ENCODE results near the gene LIME1.

The LIME1 gene

DNA sequence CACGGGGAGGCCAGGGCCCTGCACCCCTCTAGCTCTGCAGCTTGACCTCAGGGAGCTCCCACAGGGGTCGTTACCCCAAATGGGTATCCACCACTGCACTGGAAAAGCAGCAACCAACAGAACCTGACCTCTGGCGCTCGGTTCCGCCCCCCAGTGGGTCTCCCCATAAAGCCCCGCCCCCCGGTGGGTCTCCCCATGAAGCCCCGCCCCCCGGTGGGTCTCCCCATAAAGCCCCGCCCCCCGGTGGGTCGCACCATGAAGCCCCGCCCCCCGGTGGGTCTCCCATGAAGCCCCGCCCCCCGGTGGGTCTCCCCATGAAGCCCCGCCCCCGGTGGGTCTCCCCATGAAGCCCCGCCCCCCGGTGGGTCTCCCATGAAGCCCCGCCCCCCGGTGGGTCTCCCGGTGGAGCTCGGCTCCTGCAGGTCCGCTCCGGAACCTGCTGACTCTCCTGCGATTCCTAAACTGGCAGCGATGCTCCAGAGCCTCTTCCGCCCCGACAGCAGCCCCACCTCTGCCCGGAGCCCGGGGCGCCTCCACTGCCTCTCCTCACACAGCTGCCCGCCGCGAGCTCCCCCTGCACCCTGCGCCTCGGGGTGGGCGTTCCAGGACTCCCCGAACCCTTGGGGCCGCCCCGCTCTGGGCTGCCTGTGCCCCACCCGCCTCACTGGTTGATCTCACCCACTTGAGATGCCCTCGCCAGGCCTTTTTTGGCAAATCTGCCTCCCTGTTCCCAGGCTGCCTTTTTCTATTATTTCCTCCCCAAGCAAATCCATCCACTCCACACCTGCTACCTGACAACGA lies 15.2 kb downstream of the LIME1 start:
- H3K36me3 Mint-ChIP-seq (ENCODE audit: low read depth): peaks cover 95% of the 10 kb centered on the region
- no peaks in the 10 kb centered on the region for H3K9me3 Mint-ChIP-seq
- intact Hi-C loops (cut with micrococcal nuclease): no loop called here
- H3K27me3 Mint-ChIP-seq: peaks cover 3% of the 10 kb centered on the region
- no peak overlapping the region for H3K27ac Mint-ChIP-seq
- no peak overlapping the region for H3K4me3 Mint-ChIP-seq
- H3K4me1 Mint-ChIP-seq (ENCODE audit: low read depth): peaks cover 5% of the 10 kb centered on the region

DNA sequence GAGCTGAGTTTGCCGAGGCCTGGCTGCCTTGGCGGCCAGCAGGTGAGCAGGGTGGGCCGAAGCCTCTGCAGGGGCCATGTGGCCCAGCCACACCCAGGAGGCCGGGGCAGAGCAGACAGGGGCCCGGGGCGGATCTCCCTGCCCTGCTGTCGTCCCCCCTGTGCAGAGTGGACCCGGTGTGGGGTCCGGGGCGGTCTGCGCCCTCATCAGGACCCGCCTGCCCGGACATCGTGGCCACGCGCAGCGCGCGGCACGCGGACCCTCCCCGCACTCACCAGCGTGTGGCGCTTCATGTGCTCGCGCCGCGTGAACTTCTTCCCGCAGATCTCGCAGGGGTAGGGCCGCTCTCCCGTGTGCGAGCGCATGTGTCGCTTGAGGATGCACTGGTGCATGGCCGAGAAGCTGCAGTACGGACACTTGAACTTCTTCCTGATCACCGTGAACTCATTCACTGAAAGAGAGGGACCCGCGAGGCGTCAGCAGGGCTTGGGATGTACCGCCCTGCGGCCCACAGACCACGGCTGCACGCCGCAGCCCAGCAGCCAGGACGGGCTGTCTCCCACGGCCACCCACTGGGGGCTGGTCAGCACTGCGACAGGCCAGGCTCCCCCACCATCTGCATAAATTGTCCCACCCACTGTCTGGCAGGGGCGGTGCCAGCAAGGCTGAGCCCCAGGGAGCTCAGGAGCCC lies 16.1 kb downstream of the LIME1 start:
- Mint-ChIP-seq H3K27ac (no peak overlapping the region), H3K4me3 (no peak overlapping the region), H3K4me1 (ENCODE audit: low read depth) (peaks cover 5% of the 10 kb centered on the region), H3K9me3 (no peaks in the 10 kb centered on the region), H3K36me3 (ENCODE audit: low read depth) (peaks cover 97% of the 10 kb centered on the region), H3K27me3 (peaks cover 3% of the 10 kb centered on the region)
- intact Hi-C loops (cut with micrococcal nuclease): no loop called here

DNA sequence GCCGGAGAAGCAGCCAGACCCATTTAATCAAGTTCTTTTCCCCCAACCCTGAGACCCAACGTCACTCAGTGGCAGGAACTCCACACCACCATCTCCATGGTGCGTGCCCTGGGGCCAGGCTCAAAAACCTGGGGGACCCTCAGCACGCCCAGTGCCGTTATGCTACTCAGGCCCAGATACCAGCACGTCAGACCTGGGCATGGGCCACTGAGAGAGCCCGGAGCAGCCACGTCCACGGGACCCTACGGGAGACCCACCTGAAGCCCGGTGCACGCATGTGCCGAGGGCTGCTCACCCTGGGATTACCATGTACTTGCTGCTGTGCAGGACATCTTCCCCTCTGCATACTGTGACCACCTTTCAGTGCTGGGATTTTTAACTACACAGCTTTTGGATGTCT lies 16.9 kb downstream of the LIME1 start:
- Mint-ChIP-seq H3K4me1 (ENCODE audit: low read depth) (peaks cover 5% of the 10 kb centered on the region), H3K36me3 (ENCODE audit: low read depth) (peaks cover 96% of the 10 kb centered on the region), H3K4me3 (no peak overlapping the region), H3K27ac (no peak overlapping the region), H3K9me3 (no peaks in the 10 kb centered on the region), H3K27me3 (peaks cover 3% of the 10 kb centered on the region)
- intact Hi-C loops (cut with micrococcal nuclease): no loop called here

DNA sequence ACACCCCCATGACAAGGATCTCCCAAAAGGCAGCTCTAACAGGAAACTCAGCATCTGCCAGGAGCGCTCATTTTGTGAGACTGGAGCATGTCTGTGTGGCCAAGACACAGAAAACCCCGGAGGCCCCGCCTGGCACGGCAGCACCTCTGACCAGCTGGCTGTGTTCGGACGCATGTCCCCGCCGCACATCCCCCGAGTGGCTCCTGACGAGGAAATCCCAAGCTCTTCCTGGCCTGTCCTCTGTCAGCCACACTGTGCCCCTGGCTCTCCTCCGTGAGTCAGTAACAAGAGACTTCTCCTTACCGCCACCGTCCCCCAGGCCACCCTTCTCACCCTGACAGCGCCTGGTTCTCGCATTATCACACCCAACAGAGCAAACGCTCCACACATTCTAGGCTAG lies 17.5 kb downstream of the LIME1 start:
- Mint-ChIP-seq H3K4me3 (no peak overlapping the region), H3K9me3 (no peaks in the 10 kb centered on the region), H3K36me3 (ENCODE audit: low read depth) (peaks cover 93% of the 10 kb centered on the region), H3K4me1 (ENCODE audit: low read depth) (peaks cover 5% of the 10 kb centered on the region), H3K27ac (no peak overlapping the region), H3K27me3 (peaks cover 3% of the 10 kb centered on the region)
- intact Hi-C loops (cut with micrococcal nuclease): no loop called here

DNA sequence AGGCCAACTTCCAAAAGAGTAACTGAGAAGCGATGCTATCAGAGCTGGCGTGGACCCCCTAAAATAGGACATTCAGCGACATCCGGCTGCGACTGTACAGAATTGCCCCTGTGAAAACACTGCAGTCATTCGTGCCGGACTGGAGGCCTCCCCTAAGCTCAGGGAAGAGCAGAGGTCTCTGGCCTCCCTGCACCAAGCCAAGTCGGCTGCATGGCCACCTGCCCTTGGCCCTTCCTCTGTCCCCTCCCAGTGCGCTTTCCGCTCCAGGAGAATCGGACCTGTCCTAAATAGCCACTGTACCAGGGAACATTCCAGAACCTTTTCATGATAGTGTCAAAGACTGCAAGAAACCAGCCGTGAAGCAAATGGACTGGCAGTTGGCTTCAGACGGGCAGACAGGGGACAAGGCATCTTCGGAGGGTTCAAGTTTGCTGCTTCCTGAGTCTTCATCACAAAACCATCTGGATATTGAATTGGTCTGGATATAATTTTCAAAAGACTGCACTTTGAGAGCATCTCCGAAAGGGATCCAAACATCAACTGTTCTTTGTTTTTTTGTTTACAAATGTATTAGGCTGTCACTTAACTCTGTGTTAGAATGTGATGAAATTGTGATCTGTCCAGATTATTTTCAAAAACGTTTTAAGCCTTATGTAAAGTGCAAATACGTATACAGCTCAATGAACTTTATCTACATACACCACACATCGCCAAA lies 19.6 kb downstream of the LIME1 start:
- Mint-ChIP-seq H3K27ac (no peak overlapping the region), H3K4me3 (no peak overlapping the region), H3K36me3 (ENCODE audit: low read depth) (peaks cover 87% of the 10 kb centered on the region), H3K27me3 (peaks cover 5% of the 10 kb centered on the region), H3K9me3 (no peaks in the 10 kb centered on the region), H3K4me1 (ENCODE audit: low read depth) (peaks cover 5% of the 10 kb centered on the region)
- intact Hi-C loops (cut with micrococcal nuclease): no loop called here

DNA sequence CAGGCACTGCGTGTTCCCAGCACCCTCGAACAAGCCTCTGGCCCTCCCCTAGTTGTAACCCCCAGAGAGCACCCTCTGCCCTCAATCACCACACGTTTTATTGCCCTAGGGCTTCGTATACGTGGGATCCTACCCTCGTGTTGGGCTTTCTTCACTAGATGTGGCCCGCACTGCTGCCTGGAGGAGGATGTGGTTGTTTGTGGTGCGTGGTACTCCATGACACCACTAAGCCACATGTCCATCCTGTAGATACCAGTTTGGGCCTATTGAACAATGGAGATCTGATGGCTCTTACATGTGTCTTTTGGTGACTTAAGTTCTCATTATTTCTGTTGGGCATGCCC lies 20.2 kb downstream of the LIME1 start:
- H3K4me1 Mint-ChIP-seq (ENCODE audit: low read depth): peaks cover 5% of the 10 kb centered on the region
- H3K36me3 Mint-ChIP-seq (ENCODE audit: low read depth): peaks cover 87% of the 10 kb centered on the region
- peaks cover 5% of the 10 kb centered on the region for H3K27me3 Mint-ChIP-seq

DNA sequence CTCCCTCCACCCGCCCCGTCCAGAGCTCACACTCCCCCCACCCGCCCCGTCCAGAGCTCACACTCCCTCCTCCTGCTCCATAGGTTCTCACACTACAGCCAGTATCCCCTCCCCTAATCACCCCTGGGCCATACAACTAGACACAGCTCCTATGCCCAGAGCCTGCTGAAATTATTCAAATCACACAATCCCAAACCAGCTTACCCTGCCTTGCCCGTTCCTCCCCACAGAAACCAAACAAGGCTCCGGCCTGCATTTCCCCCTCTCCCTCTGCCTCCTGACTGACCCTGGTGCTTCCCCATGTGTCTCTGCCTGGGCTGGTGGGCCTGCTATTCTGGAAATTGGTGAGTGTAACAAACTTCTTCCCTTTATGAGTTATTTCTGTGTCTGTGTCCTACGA lies 21.7 kb downstream of the LIME1 start:
- no peak overlapping the region for H3K4me3 Mint-ChIP-seq
- H3K4me1 Mint-ChIP-seq (ENCODE audit: low read depth): no peaks in the 10 kb centered on the region

More for the DNA sequence above, 20.2 kb downstream of the LIME1 start:
- intact Hi-C loops (cut with micrococcal nuclease): no loop called here
- Mint-ChIP-seq H3K9me3 (no peaks in the 10 kb centered on the region), H3K27ac (no peak overlapping the region), H3K4me3 (no peak overlapping the region)

DNA sequence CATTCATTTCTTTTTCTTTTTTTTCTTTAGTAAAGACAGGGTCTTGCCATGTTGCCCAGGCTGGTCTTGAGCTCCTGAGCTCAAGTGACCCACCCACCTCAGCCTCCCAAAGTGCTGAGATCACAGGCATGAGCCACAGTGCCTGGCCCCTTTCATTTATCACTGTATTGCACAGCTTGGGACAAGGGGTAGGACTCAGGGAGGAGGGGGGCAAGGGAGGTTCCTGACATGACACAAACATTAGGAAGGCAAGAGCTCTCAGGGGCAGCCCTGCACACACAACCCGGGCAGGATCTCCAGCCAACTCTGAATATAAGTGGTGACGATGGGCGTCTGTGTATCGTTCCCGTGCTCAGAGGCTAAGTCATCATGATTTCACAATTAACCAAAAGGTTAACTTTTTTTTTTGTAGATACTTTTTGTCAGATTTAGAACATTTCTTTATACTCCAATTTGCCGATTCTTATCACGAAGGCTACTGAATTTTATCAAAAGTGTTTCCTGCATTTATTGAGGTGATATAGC lies 23.0 kb downstream of the LIME1 start:
- intact Hi-C loops (cut with micrococcal nuclease): no loop called here
- Mint-ChIP-seq H3K27ac (no peak overlapping the region), H3K4me3 (no peak overlapping the region), H3K27me3 (peaks cover 2% of the 10 kb centered on the region), H3K36me3 (ENCODE audit: low read depth) (peaks cover 87% of the 10 kb centered on the region), H3K9me3 (no peaks in the 10 kb centered on the region), H3K4me1 (ENCODE audit: low read depth) (no peaks in the 10 kb centered on the region)

More for the DNA sequence above, 21.7 kb downstream of the LIME1 start:
- Mint-ChIP-seq H3K9me3 (no peaks in the 10 kb centered on the region), H3K27me3 (peaks cover 2% of the 10 kb centered on the region), H3K27ac (no peak overlapping the region), H3K36me3 (ENCODE audit: low read depth) (peaks cover 87% of the 10 kb centered on the region)
- intact Hi-C loops (cut with micrococcal nuclease): no loop called here

DNA sequence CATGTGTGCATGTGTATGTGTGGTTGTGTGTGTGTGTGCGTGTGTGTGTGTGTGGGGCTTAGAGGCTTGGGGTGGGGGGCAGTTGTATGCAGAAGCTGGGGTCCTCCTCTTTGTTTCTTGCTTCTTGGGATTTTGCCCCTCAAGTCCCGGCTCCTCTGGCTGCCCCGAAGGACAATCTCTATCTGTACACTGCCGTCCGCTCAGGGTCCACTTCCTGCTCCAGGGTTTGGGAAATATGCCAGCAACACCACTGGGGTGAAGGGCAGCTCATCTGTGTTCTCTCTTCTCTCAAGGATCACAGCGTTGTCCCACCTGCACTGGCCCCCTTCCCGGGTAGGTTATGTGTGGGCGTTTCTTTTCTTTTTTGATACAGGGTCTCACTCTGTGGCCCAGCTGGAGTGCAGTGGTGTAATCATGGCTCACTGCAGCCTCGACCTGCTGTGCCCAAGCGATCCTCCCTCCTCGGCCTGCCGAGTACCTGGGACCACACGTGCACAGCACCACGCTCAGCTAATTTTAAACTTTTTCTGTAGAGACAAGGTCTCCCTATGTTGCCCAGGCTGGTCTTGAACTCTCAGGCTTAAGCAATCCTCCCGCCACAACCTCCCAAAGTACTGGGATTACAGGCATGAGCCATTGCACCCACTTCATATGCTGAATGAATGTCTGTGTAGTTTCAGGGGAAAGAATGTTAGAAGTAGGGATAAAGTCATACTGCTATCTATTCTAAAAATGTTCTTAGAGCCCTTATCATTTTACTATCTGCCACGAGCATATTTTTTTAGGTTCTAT lies 28.8 kb downstream of the LIME1 start:
- H3K27me3 Mint-ChIP-seq: peaks cover 2% of the 10 kb centered on the region
- no peaks in the 10 kb centered on the region for H3K4me1 Mint-ChIP-seq (ENCODE audit: low read depth)
- no peak overlapping the region for H3K4me3 Mint-ChIP-seq
- intact Hi-C loops (cut with micrococcal nuclease): no loop called here
- no peaks in the 10 kb centered on the region for H3K9me3 Mint-ChIP-seq
- H3K36me3 Mint-ChIP-seq (ENCODE audit: low read depth): peaks cover 100% of the 10 kb centered on the region
- H3K27ac Mint-ChIP-seq: no peak overlapping the region

DNA sequence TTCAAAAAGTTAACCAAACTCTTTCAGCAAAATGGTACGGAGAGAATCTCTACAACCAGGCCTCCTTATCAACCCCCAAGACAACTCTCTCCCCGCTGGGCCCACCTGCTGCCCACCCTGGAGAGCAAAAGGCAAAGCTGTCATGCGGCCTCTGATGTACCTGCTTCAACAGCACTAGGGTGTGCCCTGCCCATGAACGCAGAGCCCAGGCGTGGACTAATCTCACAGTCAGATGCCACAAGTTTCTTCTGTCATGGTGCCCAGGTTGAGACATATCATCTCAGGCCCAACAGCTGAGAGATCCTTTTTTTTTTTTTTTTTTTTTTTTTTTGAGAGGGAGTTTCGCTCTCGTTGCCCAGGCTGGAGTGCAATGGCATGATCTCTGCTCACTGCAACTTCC lies 29.4 kb downstream of the LIME1 start:
- Mint-ChIP-seq H3K9me3 (no peaks in the 10 kb centered on the region), H3K27ac (no peak overlapping the region), H3K4me1 (ENCODE audit: low read depth) (no peaks in the 10 kb centered on the region), H3K27me3 (peaks cover 1% of the 10 kb centered on the region), H3K36me3 (ENCODE audit: low read depth) (peaks cover 100% of the 10 kb centered on the region), H3K4me3 (no peak overlapping the region)
- intact Hi-C loops (cut with micrococcal nuclease): no loop called here

DNA sequence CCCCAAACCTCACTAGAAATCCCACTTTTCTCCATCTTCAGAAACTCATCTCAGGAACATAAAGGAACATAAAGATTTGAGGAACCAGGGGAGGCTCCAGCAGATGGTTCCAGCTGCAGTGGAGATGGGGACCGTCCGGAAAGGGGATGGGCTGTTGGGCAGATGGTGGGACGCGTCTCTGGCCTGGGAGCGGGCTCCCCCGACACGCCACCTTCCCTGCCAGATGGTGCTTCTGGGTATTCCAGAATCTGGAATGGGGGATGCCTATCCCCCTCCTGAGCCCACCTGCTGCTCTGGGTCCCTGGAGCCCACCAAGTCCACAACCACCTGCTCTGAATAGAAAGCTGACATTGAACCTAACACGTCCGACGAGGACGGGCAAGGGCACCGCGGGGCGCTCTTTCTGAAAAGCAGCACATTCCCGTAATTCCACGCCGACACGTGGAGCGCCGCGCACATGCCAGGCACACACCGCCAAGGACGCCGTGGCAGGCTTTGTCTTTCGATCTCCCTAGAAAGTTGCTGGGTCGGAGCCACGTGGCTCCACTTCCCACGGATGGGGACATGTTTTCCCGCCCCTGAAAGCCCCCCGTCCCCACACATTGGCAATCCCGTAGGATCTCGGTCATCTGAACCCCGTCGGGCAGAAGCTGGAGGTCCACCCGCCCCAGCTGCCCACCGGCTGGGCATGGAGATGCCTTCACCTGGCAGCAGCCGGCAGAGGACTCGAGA lies 30.4 kb downstream of the LIME1 start:
- no peak overlapping the region for H3K27ac Mint-ChIP-seq
- intact Hi-C loops (cut with micrococcal nuclease): no loop called here
- no peaks in the 10 kb centered on the region for H3K9me3 Mint-ChIP-seq
- H3K27me3 Mint-ChIP-seq: peaks cover 1% of the 10 kb centered on the region
- no peaks in the 10 kb centered on the region for H3K4me1 Mint-ChIP-seq (ENCODE audit: low read depth)
- H3K4me3 Mint-ChIP-seq: no peak overlapping the region
- peaks cover 100% of the 10 kb centered on the region for H3K36me3 Mint-ChIP-seq (ENCODE audit: low read depth)

DNA sequence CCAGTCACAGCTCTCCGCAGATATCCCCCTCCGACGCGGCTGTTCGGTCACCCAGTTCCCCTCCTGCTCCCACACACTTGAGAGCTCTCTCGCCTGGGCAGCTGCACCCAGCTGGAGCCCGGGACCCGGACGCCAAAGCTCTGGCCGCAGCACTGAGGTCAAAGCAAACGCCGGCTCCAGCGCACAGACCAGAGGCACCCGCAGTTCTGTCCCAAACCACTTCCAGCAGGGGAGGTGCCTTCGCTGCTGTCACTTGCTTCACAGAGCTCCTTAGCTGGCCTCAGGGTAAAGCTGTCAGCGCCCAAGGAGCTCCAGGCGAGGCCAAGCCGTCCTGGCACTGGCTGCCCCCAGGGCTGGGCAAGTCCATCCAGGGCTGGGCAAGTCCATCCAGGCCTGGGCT lies 31.0 kb downstream of the LIME1 start:
- Mint-ChIP-seq H3K36me3 (ENCODE audit: low read depth) (peaks cover 96% of the 10 kb centered on the region), H3K4me3 (no peak overlapping the region), H3K27me3 (peaks cover 1% of the 10 kb centered on the region), H3K27ac (no peak overlapping the region), H3K9me3 (no peaks in the 10 kb centered on the region), H3K4me1 (ENCODE audit: low read depth) (no peaks in the 10 kb centered on the region)
- intact Hi-C loops (cut with micrococcal nuclease): no loop called here

DNA sequence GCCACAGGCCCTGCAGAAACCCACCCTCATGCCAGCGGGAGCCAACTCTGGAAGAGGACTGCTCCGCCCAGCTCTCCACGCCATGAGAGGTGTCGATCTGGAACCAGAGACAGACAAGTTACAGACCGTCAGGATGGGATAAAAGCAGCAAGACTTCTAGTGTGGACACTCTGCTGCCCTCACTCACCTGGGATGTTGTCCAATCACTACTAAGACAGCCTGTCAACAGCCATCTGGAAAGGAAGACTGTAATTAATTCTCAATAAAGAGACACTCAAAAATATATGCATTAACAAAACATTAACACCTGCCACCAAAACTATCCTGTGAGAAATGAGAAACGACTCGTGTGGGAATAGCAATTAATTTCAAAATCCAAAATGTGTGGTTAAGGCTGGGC lies 31.4 kb downstream of the LIME1 start:
- intact Hi-C loops (cut with micrococcal nuclease): no loop called here
- Mint-ChIP-seq H3K4me1 (ENCODE audit: low read depth) (no peaks in the 10 kb centered on the region), H3K36me3 (ENCODE audit: low read depth) (peaks cover 92% of the 10 kb centered on the region), H3K4me3 (no peak overlapping the region), H3K9me3 (no peaks in the 10 kb centered on the region), H3K27me3 (peaks cover 1% of the 10 kb centered on the region), H3K27ac (no peak overlapping the region)
